OCI-LY1 (cell line): ENCODE results near the gene CTDSP1.

Experiments used
- EZH2 ChIP-seq: fragments of 200-600 bp; sonication (generic), shearing (Covaris generic); IDR thresholded peaks from 2 replicates; pipeline ENCODE4 v1.8.0; 2017; ENCODE audit warnings: borderline replicate concordance, mixed run types, mild to moderate bottlenecking, antibody characterized with exemption, low read length, moderate library complexity, mixed read lengths
- TF ChIP-seq, protein P1 (sequence below): fragments of 200-600 bp; sonication (generic), shearing (Covaris generic); IDR thresholded peaks from 2 replicates; pipeline ENCODE4 v1.5.1; 2017; ENCODE audit warnings: mild to moderate bottlenecking, antibody characterized with exemption, low read length, moderate library complexity, mixed read lengths

DNA sequence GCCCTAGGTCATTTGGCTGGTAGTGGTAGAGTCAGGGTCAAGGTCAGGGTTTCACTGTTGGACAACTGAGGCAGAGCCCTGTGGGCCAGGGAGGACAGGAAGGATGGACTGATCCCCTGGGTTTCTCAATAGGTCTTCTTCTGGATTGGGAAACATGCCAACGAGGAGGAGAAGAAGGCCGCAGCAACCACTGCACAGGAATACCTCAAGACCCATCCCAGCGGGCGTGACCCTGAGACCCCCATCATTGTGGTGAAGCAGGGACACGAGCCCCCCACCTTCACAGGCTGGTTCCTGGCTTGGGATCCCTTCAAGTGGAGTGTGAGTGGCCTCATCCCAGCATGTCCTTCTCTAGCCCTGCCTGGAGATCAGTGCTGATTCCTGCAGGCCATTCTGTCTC lies 37.3 kb downstream of the CTDSP1 start:
- TF ChIP-seq, protein P1, sequence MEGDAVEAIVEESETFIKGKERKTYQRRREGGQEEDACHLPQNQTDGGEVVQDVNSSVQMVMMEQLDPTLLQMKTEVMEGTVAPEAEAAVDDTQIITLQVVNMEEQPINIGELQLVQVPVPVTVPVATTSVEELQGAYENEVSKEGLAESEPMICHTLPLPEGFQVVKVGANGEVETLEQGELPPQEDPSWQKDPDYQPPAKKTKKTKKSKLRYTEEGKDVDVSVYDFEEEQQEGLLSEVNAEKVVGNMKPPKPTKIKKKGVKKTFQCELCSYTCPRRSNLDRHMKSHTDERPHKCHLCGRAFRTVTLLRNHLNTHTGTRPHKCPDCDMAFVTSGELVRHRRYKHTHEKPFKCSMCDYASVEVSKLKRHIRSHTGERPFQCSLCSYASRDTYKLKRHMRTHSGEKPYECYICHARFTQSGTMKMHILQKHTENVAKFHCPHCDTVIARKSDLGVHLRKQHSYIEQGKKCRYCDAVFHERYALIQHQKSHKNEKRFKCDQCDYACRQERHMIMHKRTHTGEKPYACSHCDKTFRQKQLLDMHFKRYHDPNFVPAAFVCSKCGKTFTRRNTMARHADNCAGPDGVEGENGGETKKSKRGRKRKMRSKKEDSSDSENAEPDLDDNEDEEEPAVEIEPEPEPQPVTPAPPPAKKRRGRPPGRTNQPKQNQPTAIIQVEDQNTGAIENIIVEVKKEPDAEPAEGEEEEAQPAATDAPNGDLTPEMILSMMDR: no peak
- no peak for TF ChIP-seq EZH2
